Astrocyte (in vitro differentiated cells and primary cell): ENCODE measurements around the gene CRNKL1.

ENCODE experiments used
- CTCF ChIP-seq: IDR thresholded peaks from 2 replicates; pipeline ENCODE4 v1.5.1; 2011; ENCODE audit warnings: low read depth, mild to moderate bottlenecking, inconsistent platforms, low read length, moderate library complexity; ENCODE audit not compliant: insufficient read depth
- EZH2 ChIP-seq: IDR thresholded peaks from 2 replicates; pipeline ENCODE4 v1.6.1; 2012; ENCODE audit warnings: mild to moderate bottlenecking, low read length, inconsistent platforms; ENCODE audit not compliant: insufficient read depth

- TF ChIP-seq CTCF (no peak), EZH2 (no peak)
Measured at GRCh38 chr20:20075032-20075431, 22.8 kb upstream of the CRNKL1 start.
